Caco-2 (cell line): Measurements from ENCODE around the gene LARP4B. TPM values are rescaled to one million over a fixed set of nuclear protein-coding genes. Genes with fewer than 3 reads are reported as not detected.

Experiments used
- BruUV-seq: library from RNA; stranded (reverse); fragments of 400-500 nt; replicated peaks from 2 replicates; lab custom pipeline; 2021; lab: Mats Ljungman, UMichigan
- CTCF ChIA-PET: fragments of 300-600 bp; sonication (Branson Sonifier 250); formaldehyde crosslinking; loops from one replicate; lab custom pipeline; 2022; ENCODE audit warnings: antibody characterized with exemption; lab: Charles Lee
- POLR2A ChIA-PET: fragments of 300-600 bp; sonication (Branson Sonifier 250); formaldehyde crosslinking; loops from one replicate; lab custom pipeline; 2022; ENCODE audit warnings: antibody characterized with exemption; lab: Charles Lee
- DNase-seq, 2 experiments: peaks; one replicate each; pipeline versions ENCODE4 v3.0.0 to v3.0.0-alpha.2; 2020 to 2022
- H3K27me3 ChIP-seq: replicated peaks from 2 replicates; pipeline ENCODE4 v1.6.0; 2011; ENCODE audit warnings: low read length; ENCODE audit not compliant: control insufficient read depth, insufficient read depth
- H3K36me3 ChIP-seq: 2 replicates; pipeline ENCODE4 v1.5.1; 2011; ENCODE audit warnings: low read length; ENCODE audit not compliant: control insufficient read depth, insufficient read depth
- H3K4me1 ChIP-seq: fragments of 250-450 bp; sonication (Bioruptor Pico); 2 replicates; pipeline ENCODE4 v1.5.1; 2020; ENCODE audit warnings: mild to moderate bottlenecking
- H3K4me3 ChIP-seq: 2 replicates; pipeline ENCODE4 v1.5.1; 2011; ENCODE audit warnings: low read depth, mild to moderate bottlenecking, control low read depth, low read length
- H3K9me3 ChIP-seq: fragments of 250-450 bp; sonication (Bioruptor Pico); 2 replicates; pipeline ENCODE4 v1.5.1; 2020; ENCODE audit warnings: mild to moderate bottlenecking, moderate library complexity
- H3K27ac Mint-ChIP-seq: one replicate; pipeline ENCODE4 v1.8.0; 2022; ENCODE audit warnings: mixed read lengths; ENCODE audit not compliant: unreplicated experiment
- H3K27me3 Mint-ChIP-seq: one replicate; pipeline ENCODE4 v1.8.0; 2022; ENCODE audit warnings: mixed read lengths; ENCODE audit not compliant: insufficient read depth, unreplicated experiment
- H3K36me3 Mint-ChIP-seq: one replicate; pipeline ENCODE4 v1.8.0; 2022; ENCODE audit warnings: mild to moderate bottlenecking, mixed read lengths; ENCODE audit not compliant: insufficient read depth, unreplicated experiment
- H3K4me1 Mint-ChIP-seq: one replicate; pipeline ENCODE4 v1.8.0; 2022; ENCODE audit warnings: low read depth, mixed read lengths; ENCODE audit not compliant: unreplicated experiment
- H3K4me3 Mint-ChIP-seq: one replicate; pipeline ENCODE4 v1.8.0; 2022; ENCODE audit warnings: mild to moderate bottlenecking, moderate library complexity, mixed read lengths; ENCODE audit not compliant: unreplicated experiment
- H3K9me3 Mint-ChIP-seq: one replicate; pipeline ENCODE4 v1.8.0; 2022; ENCODE audit warnings: mixed read lengths; ENCODE audit not compliant: unreplicated experiment
- CTCF ChIP-seq, 2 experiments: fragments of 200-600 bp in 1 of 2; IDR thresholded peaks; 1 replicate in 1 of 2; 2 replicates in 1 of 2; pipeline versions ENCODE4 v1.5.1 to v1.8.0; 2011 to 2022; ENCODE audit warnings: antibody characterized with exemption in 1 of 2, control low read depth in 1 of 2, inconsistent platforms in 1 of 2, low read depth in 1 of 2, low read length in 1 of 2, mild to moderate bottlenecking in 1 of 2, moderate library complexity in 1 of 2; ENCODE audit not compliant: insufficient read depth in 1 of 2, severe bottlenecking in 1 of 2, unreplicated experiment in 1 of 2
- intact Hi-C: fragments of 100-400 bp; cut with micrococcal nuclease; formaldehyde crosslinking; loops from one replicate; pipeline ENCODE4 v1.10.0; 2022; ENCODE audit not compliant: unreplicated experiment
- total RNA-seq: library from RNA; stranded (reverse); gene quantifications from 2 replicates; pipeline ENCODE4 v1.2.3, GENCODE V29; 2022

The LARP4B gene
- total RNA-seq, 1 experiment from 2014 or later = 235 TPM

DNA sequence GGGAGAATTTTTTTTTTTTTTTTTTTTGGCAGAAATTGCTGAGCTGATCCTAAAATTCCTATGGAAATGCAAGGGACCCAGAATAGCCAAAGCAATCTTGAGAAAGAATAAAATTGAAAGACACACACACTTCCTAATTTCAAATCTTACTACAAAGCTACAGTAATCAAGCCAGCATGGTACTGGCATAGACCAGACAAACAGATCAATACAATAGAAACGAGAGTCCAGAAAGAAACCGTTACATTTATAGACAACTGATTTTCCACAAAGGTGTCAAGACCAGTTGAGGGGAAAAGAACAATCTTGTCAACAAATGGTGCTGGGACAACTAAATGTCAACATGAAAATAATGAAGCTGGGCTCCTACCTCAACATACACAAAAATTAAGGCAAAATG is 34.5 kb downstream of the LARP4B start:
- no peak for DNase-seq
- no peak overlapping the region for H3K27ac Mint-ChIP-seq
- TF ChIP-seq CTCF (IDR thresholded peaks at IDR 0.05; ENCODE audit: insufficient read depth in 1 of 2, low read depth in 1 of 2, low read length in 1 of 2, severe bottlenecking in 1 of 2, unreplicated experiment in 1 of 2) = no peak
- intact Hi-C loops = no loop called here
- ChIA-PET CTCF (interaction anchor here (0.6 to 0.7 kb wide), 3 partner anchors 35 to 337 kb away, joined by 4 to 7 read pairs (median 5); partner anchors contain the start of gene LARP4B), POLR2A (interaction anchor here (0.6 to 0.7 kb wide), 2 partner anchors 91 to 188 kb away, joined by 4 to 12 read pairs; partner anchors contain the start of gene GTPBP4)
- peaks cover 28% of the 10 kb centered on the region for H3K4me1 Mint-ChIP-seq
- Histone ChIP-seq H3K36me3 (no peaks in the 10 kb centered on the region), H3K4me1 (peaks cover 6% of the 10 kb centered on the region; the same call in 1 of the 2 replicates), H3K27me3 (no peaks in the 10 kb centered on the region), H3K9me3 (no peaks in the 10 kb centered on the region), H3K4me3 (no peak overlapping the region)
- peaks cover 46% of the 10 kb centered on the region for H3K36me3 Mint-ChIP-seq
- H3K27me3 Mint-ChIP-seq = no peaks in the 10 kb centered on the region
- BruUV-seq = no TSS peak
- no peaks in the 10 kb centered on the region for H3K9me3 Mint-ChIP-seq
- no peak overlapping the region for H3K4me3 Mint-ChIP-seq

GRCh38 chr10:895324-895723 is 36.2 kb downstream of the LARP4B start:
- Mint-ChIP-seq H3K27me3 (no peaks in the 10 kb centered on the region), H3K27ac (peak overlapping the region; percentile 21), H3K4me3 (no peak overlapping the region), H3K4me1 (peaks cover 28% of the 10 kb centered on the region), H3K9me3 (no peaks in the 10 kb centered on the region), H3K36me3 (peaks cover 29% of the 10 kb centered on the region)
- intact Hi-C loops = no loop called here
- no peak overlapping the region for H3K4me3 ChIP-seq
- H3K27me3 ChIP-seq = no peaks in the 10 kb centered on the region
- peak in 1 of 2 experiments; percentile 67 for DNase-seq
- H3K36me3 ChIP-seq = no peaks in the 10 kb centered on the region
- BruUV-seq = no TSS peak
- peaks cover 6% of the 10 kb centered on the region; the same call in 1 of the 2 replicates for H3K4me1 ChIP-seq
- ChIA-PET POLR2A (interaction anchor here (0.7 kb wide), 1 partner anchor 22 kb away, joined by 4 read pairs; no protein-coding TSS in a partner anchor), CTCF (no interaction called here)
- no peaks in the 10 kb centered on the region for H3K9me3 ChIP-seq
- no peak for TF ChIP-seq CTCF (IDR thresholded peaks at IDR 0.05; ENCODE audit: insufficient read depth in 1 of 2, low read depth in 1 of 2, low read length in 1 of 2, severe bottlenecking in 1 of 2, unreplicated experiment in 1 of 2)

GRCh38 chr10:878895-879294 is 52.6 kb downstream of the LARP4B start:
- POLR2A ChIA-PET = interaction anchor here (0.6 kb wide), 1 partner anchor 119 kb away, joined by 3 read pairs; no protein-coding TSS in a partner anchor
- H3K4me1 Mint-ChIP-seq = peaks cover 6% of the 10 kb centered on the region
- no peak for DNase-seq
- CTCF ChIA-PET = no interaction called here
- peaks cover 93% of the 10 kb centered on the region for H3K36me3 Mint-ChIP-seq
- no peak overlapping the region for H3K4me3 Mint-ChIP-seq
- peaks cover 17% of the 10 kb centered on the region for H3K36me3 ChIP-seq
- no peaks in the 10 kb centered on the region for H3K9me3 ChIP-seq
- H3K4me1 ChIP-seq = peaks cover 3% of the 10 kb centered on the region; the same call in 1 of the 2 replicates
- H3K27me3 Mint-ChIP-seq = no peaks in the 10 kb centered on the region
- no TSS peak for BruUV-seq
- intact Hi-C loops = no loop called here
- no peak overlapping the region for H3K4me3 ChIP-seq
- no peaks in the 10 kb centered on the region for H3K27me3 ChIP-seq
- H3K27ac Mint-ChIP-seq = no peak overlapping the region
- no peaks in the 10 kb centered on the region for H3K9me3 Mint-ChIP-seq
- TF ChIP-seq CTCF (IDR thresholded peaks at IDR 0.05; ENCODE audit: insufficient read depth in 1 of 2, low read depth in 1 of 2, low read length in 1 of 2, severe bottlenecking in 1 of 2, unreplicated experiment in 1 of 2) = no peak
